NCI-H2107 treated with DMSO at 0.1 percent for 48 hours (cell line): Measurements from ENCODE around the gene MPL.

Experiments
- DNase-seq: peaks from one replicate; lab custom pipeline; 2025; ENCODE audit not compliant: unreplicated experiment; lab: John Stamatoyannopoulos, UW

Gene MPL

DNA sequence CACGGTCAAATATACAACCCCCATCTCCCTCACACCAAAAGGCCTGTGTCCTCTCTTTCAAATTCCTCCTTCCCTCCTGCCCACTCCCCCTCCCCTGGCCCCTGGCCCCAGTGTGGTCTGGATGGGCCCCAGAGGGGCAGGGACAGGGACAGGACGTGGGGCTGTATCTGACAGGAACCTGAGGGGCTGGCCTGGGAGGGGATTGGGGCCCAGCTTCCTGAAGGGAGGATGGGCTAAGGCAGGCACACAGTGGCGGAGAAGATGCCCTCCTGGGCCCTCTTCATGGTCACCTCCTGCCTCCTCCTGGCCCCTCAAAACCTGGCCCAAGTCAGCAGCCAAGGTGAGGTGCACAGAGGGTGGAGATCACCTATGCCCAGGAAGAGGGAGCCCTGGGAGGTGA lies at the start of gene MPL:
TSS of gene MPL (plus strand) at position 231 of the 400 bp plus-strand sequence. CDS start at position 262, 31 bp downstream.
- no peak for DNase-seq

DNA sequence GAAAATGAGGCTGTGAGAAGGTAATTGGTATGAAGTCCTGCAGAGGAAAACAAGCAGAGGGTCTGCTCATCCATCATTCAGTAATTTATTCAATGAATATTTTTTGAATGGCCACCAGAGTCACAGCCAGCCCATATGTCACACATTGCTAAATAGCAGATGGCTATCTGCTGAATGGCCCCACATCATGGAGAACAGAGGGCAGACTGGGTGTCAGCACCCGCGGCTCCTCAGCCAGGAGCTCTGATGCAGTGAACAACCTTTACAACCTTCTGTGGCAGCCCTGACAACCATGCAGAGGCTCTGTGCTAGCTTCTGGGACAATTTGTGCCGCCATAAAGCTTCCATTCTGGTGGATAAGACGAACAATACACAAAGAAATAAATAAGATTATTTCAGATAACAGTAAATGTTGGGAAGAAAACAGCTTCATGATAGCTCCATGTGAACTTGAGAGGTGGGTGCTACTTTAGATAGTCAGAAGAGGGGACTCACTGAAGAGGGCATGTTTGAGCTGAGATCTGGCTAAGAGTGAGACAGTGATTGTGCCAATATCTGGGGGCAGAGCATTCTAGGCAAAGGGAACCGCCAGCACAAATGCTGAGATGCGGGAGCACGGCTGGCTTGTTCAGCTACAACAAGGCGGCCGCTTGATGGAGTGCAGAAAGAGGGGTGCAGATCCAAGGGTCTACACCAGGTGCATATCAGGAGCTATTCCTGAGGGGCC lies 49.4 kb upstream of the MPL start:
- DNase-seq = no peak

DNA sequence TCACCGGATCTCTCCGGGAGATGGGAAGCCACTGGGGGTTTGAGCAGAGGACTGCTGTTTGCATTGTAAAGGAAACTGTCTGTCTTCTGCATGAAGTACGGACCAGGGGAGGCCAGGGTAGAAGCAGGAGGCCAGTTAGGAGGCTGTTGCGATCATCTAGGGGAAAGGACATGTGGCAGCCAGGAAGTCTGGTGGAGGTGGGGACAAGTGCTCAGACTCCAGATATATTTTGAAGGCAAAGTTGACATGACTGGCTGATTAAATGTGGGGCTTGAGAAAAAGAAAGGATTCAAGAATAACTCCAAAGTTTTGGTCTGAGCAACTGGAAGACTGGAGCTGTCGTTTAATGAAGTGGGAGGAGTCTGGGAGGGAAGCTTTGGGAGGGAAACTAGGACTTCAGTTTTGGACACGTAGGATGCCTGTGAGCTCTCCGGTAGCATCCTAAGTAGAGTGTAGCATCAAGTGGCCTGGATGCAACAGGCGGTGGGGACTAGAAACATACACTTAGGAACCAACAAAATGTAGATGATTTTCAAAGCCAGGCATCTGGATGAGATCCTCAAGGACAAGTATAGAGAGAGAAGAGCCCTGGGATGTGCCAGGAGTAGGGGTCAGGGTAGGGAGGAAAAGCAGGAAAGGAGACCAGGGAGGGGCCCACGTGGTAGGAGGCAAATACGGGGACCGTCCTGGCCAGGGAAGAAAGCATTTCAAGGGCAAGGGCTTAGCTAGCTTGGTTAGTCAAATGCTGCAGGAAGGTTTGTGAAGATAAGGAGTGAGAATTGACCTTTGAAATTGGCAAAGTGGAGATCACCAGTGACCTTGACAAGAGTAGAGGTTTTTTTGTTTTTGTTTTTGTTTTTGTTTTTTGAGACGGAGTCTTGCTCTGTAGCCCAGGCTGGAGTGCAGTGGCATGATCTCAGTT lies 48.6 kb upstream of the MPL start:
- DNase-seq = no peak

DNA sequence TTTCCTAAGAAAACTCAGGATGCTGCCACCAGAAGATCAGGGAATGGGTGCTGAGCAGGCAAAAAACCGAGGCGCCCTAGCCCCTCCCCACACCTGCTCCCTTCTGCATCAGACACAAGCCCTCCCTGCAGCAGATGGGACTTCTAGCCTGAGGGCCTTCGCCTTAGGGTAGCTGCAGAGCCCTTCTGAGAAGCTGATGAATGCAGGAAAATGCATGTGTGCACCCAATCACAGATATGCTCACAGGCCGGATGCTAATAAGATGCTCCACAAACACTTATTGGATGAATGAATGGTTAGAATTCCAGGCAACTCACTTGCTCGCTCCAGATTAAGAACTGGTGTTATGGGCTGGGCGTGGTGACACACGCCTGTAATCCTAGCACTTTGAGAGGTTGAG lies 45.4 kb upstream of the MPL start:
- no peak for DNase-seq

DNA sequence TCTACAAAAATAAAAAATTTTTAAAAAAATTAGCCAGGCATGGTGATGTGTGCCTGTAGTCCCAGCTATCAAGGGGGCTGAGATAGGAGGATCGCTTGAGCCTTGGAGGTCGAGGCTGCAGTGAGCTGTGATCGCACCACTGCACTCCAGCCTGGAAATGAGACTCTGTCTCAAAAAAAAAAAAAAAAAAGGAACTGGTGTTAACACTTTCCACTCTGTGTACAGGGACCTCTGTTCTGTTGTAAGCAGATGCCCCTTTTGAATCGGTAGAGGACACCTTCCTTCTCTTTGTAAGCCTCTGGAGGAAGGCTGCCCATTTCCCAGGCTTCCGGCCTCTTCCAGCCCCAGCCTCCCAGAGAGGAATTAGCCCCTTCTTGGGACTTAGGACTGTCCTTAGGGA lies 44.9 kb upstream of the MPL start:
- no peak for DNase-seq

DNA sequence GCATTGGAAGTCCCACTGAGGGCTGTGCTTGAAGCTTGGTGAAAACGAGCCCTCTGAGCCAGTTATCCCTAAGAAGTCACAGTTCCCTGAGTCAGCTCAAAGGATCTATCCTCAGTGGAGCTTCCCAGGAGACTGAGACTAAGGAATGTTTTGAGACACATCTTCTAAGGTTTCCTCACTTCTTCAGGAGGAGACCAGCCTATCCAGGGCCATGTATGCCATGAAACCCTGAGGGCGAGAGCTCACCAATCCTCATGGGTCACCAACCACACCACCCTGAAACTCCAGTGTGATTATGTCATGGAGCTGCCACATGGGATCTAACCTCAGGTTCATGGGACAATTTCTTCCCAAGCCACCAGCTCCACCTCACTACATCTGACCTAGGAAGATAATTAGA lies 44.4 kb upstream of the MPL start:
- no peak for DNase-seq

DNA sequence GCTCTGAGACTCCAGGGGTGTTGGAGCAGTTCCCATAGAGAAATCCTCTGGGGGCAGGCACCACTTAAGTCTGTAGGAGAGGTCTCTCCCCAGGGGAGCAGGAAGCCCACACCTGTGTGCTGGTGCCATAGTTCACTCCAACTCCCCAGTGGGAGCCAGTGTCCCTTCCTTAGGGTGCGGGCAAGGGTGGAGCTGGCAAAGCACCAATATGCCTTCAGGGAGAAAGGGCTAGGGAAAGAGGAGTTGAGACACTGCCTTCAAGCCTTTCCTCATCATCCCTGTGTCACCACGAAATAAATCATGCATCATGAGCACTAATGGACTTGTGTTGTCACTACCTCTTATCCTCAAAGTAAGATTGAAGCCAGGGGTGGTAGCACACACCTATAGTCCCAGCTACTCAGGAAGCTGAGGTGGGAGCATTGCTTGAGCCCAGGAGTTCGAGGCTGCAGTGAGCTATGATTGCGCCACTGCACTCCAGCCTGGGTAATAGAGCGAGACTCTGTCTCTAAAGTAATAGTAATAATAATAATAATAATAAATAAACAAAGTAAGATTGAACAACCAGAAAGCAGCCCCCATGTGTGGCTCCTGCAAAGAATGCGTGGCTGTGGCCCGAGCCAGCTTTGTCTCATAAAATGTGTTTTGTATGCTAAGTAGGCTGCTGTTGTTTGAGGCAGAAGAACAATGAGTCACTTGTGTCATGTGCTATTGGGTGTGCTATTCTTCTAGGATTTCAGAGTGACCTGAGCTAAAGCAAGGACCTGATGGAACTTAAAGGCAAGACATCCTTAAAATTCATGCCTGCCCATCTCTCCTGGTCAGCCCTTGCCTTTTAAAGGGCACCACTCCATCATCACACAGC lies 43.5 kb upstream of the MPL start:
- no peak for DNase-seq

DNA sequence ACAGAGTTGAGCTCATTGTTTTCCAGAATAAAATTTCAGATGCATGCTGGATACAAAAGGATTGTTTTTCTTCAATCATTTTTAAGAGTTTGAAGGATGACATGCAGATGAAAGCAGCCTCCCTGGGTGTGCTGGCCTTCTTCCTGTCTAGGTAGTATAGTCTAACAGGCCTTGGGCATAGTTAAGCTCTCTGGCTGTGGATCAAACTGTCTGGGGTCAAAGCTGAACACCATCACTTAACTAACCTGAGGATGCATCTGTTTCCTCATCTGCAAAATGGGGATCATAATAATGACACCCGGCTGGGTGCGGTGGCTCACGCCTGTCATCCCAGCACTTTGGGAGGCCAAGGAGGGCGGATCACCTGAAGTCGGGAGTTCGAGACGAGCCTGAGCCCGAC lies 42.9 kb upstream of the MPL start:
- no peak for DNase-seq

DNA sequence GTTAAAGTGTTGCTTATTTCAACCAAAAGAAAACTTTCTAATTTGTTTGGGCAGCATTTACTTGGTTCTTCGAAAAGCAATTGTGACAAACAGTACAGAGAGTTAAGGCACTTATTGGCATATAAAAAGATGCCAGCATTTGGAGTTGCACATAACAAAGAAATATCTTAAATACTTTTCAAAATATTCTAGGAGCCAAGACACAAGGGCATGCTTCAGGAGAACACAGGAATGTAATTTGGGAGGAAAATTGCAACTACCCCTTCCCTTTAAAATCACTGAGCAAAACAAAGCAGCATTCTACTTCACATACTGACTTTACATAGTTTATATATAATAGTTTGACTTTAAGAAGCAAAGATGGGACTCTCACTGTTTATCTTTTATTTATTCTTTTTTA lies 41.4 kb upstream of the MPL start:
- DNase-seq = no peak

DNA sequence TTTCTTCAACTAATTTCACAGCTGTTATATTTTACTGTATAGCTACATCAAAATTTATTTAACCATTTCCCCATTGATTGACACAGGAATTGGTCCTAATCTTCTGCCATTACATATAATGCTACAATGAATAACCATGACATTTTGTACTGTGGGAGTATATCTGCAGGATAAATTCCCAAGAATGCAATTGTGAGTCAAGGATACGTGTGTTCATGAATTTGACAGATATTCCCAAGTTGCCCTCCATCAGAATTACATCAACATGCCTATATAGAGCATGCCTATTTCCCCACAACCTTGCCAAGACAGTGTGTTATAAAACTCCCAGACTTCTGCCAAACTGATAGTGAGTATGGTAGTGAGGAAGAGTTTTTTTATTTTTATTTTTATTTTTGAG lies 39.6 kb upstream of the MPL start:
- no peak for DNase-seq

DNA sequence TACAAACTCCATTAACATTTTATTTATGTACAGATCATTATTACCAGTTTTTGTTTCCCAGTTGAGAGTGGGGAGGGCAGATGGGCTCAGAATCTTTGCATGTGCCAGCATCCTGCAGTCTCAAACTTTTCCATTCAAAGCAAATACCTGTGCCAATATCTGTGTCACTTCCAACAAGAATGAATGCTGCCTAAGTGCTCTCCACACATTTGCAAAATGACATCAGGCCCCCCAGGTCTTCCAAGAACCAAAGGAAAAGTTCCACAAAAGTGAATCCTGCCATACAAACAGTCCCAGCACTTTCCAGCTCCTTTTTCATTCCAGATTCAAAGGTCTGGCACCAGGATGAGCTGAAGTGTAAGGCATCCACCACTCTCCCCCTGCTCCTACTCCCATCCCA lies 38.5 kb upstream of the MPL start:
- DNase-seq = no peak

DNA sequence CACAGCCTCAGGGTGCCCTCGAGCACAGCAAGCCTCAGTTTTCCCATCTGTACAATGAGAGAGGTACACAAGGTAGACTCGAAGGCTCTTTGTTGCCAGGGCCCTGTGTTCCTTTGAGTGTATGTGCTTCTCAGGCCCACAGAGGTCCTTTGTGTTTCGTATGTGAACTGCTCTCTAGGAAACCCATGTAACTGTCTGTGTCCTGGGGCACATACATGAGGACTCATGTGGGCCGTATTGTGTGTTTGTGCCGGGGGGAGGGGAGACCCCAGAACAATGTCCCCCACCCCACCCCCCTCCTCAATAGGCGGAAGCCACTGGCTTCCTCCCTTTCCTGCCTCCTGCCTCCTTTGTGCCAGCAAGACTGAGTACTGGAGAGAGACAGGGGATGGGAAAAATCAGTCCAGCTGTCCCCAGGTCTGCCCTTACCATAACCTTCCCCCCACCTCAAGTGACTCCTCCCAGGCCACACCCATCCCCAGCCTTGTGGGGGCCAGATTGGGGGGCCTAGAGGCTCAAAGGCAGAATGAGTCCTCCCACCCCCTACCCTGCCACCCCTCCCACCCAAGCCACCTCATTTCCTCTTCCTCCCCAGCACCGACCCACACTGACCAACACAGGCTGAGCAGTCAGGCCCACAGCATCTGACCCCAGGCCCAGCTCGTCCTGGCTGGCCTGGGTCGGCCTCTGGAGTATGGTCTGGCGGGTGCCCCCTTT lies 37.1 kb upstream of the MPL start, which contains the start of gene TIE1:
TSS of gene TIE1 (plus strand) at position 605 of the 717 bp plus-strand sequence. CDS start at position 695, 90 bp downstream.
- DNase-seq = no peak

DNA sequence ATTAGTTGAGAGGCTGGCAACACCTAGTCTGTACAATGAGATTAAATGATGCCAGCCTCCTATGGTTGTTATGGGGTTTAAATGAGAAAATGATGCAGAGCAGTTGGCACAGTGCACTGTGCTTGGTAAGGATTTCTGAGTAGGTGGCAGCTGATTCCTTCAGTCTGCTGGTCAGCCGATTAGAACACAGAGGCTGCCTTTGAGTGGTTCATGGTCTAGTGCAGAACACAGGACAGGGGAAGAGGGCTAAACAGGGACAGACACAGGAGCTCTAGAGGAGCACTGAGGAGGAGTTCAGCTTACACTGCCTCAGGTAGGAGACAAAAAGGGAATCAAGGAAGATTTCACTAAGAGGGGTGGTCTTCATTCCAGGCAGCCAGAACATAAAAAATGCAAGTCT lies 35.4 kb upstream of the MPL start:
- DNase-seq = no peak

DNA sequence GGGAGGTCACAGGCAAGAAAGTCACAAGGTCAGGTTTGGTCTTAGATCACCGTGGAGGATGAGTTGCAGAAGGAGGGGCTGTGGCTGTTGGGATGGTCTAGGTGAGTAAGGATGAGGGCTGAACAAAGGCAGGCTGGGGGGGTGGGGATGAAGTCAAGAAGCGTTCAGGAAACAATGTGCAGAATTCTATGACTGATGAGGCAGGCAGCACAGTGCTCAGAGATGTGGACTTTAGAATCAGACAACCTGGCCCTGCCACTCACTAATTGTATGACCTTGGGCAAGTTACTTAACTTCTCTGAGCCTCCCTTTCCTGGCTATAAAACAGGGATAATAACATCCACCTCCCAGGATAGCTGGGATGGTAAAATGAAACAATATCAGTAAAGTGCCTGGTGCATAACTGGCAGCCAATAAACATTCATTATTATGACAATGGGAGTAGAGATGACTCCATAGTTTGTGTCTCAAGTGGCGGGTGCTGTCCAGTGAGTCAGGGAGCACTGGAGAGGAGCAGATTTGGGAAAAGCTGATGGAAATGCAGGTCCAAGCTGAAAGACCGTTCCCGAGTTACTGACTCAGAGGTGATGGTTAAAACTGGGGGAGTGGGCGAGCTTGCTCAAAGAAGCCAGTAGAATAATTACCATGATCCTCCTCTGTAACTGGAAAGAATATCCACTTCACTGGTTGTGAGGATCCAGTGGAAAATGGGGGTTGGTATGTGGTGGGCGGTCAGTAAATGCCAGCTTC lies 34.7 kb upstream of the MPL start:
- DNase-seq = no peak

DNA sequence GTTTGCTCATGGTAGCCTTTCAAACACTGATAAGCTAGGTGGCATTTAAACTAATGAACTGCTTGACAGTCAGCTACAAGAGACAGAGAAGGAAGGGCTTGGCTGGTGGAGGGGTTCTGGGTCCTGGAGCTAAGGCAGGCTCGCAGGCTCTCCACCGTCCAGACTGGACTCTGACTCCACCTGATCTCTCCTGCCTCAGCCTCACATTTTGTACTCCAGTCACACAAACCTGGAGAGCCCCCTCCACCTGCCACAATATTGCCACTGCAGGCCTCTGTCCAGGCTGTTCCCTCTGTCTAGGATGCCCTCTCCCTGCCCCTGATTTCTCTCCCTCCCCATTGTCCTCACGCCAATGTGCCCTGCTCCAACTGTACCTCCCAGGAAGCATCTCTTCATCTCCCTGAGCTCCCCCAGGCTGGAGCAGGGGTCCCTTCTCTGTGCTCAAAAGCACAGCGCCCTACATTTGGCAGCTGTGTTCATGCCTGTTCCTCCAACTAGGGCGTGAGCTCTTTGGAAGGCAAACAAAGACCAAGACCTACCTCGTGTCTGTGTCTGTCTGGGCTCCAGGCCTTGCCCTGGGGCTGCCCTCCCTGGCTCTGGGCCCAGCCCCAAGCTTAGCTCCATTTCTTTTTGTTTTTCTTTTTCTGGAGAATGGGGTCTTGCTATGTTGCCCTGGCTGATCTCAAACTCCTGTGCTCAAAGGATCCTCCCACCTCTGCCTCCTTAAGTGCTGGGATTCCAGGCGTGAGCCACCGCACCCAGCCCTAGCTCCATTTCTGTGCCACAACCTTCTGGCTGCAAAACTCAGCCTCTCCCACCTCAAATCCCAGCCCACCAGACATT lies 33.9 kb upstream of the MPL start:
- DNase-seq = no peak

DNA sequence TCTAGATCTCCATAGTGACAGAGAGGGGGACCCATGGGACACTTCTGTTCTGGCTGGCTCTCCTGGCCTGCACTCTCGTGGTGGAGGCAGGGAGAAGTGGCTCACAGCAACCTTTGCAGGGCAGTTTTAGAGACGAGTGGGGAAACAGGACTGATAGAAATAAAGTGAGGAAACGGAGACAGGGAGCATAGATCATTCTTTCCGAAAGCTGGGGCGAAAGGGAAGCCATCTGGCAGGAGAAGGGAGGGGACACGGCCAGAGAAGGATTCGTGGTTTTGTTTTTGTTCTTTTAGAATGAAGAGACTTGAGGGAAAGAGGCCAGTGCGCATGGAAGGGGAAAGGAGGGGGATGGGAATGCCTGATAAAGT lies 33.3 kb upstream of the MPL start:
- DNase-seq = no peak

DNA sequence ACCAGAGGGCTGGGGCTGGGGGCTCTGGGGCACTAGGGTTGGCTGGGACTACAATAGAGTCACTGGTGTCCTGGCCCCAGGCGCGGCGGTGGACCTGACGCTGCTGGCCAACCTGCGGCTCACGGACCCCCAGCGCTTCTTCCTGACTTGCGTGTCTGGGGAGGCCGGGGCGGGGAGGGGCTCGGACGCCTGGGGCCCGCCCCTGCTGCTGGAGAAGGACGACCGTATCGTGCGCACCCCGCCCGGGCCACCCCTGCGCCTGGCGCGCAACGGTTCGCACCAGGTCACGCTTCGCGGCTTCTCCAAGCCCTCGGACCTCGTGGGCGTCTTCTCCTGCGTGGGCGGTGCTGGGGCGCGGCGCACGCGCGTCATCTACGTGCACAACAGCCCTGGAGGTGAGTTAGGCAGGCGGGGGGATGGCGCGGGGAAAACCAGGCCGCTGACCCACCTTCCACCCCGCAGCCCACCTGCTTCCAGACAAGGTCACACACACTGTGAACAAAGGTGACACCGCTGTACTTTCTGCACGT lies 32.8 kb upstream of the MPL start:
- DNase-seq = no peak

DNA sequence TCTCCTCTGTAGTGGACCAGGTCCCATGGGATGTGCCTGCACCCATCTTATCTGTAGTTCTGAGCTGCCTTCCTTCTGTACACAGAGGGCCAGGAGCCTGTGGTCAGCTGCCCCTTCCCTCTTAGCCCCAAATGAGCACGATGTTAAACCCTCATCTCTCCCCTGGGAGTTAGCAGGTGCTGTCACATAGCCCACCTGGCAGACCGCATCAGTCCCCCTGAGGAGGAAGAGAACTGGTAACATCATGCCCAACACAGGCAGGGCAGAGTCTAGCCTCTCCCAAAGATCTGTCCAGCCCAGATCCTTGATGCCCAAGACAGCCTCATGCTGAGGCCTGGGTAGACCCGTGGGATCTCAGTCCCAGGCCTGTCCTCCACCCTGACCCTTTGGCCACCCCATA lies 32.2 kb upstream of the MPL start:
- no peak for DNase-seq
